GM21786 (cell line): Measurements from ENCODE around the gene LRCH3.
A peak's percentile ranks its signal among the peaks of the same experiment; 100 is the strongest.
"Not testable (repeated sequence)": the region's sequence is repeated elsewhere in the genome, so short reads cannot be mapped to it uniquely, and the experiment has no call there.

Experiments used
- ATAC-seq: cut with Tn5 transposase; IDR thresholded peaks from one replicate; pipeline ENCODE4 v1.9.1; 2021; ENCODE audit not compliant: unreplicated experiment

The LRCH3 gene

DNA sequence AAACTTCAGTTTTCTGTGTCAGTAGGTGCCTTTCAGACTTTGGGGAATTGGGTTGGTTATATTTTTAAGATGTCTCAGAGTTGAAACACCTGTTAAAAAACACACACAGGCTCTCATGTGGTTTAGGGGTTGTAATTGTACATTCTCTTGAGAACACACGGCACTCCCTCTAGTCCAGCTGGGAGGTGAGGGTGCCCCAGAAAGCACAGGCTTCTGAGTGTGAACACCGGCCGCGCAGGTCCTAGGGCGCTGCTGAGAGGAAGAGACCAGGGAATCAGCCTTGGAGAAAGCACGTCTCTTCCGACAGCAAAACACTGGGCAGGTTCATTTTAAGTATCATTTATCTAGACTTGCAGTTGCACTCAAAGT lies 90.9 kb downstream of the LRCH3 start:
- ATAC-seq: no peak

DNA sequence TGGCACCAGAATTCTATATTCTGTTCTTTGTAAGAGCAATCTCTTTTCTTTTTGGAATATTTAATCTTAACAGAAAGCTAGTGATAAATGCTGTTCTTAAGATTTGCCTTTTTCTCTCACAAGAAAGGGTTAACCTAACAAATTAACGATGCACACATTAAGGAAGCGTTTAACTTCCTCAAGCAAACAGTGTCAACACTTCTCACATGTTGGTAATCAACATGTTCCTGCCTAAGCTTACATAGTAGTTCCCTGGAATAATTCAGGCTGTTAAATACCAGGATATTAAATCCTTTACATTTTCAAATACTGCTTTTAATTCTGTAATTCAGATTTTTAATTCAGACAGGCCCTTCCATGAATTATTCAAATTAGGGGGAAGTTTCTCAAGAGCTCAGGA lies 91.5 kb downstream of the LRCH3 start:
- no peak for ATAC-seq

DNA sequence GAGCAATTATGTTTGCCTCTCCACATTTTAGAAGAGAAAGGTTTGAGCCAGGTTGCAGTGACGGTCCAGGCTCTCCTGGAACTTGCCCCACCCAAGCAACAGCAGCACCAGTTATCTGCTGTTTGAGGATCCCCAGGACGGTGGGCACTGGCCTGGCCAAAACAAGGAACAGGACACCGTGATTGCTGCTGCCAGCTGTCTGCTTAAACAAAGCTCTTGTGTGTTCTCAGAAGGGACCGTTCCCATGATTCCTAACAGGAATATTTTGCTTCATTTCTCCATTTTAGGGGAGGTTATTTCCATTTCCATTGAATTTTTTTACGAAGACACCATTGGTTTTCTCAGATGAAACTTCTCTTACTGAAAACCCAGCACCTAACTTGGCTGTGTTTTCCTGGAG lies 92.5 kb downstream of the LRCH3 start:
- no peak for ATAC-seq

DNA sequence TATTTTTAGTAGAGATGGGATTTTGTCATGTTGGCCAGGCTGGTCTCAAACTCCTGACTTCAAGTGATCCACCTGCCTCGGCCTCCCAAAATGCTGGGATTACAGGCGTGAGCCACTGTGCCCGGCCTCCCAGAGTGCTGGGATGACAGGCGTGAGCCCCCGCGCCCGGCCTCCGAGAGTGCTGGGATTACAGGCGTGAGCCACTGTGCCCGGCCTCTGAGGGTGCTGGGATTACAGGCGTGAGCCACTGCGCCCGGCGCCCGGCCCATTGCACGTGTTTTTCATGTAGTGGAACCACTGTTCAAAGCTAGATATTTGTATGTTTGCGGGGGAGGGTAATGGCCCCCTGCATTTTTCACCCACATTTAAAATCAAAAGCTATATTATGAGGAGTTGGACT lies 93.3 kb downstream of the LRCH3 start:
- not testable (repeated sequence) for ATAC-seq

DNA sequence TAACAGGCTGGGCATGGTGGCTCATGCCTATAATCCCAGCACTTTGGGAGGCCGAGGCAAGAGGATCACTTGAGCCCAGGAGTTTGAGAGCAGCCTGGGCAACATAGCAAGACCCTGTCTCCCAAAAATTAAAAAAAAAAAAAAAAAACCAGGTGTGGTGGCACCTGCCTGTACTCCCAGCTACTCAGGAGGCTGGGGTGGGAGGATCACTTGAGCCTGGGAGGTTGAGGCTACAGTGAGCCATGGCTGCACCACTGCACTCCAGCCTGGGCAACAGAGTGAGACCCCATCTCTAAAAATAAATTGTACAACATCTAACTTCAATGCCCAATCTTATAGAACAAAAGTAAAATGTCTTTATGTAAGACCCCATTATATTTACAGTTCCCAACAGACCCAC lies 95.0 kb downstream of the LRCH3 start:
- ATAC-seq: not testable (repeated sequence)

DNA sequence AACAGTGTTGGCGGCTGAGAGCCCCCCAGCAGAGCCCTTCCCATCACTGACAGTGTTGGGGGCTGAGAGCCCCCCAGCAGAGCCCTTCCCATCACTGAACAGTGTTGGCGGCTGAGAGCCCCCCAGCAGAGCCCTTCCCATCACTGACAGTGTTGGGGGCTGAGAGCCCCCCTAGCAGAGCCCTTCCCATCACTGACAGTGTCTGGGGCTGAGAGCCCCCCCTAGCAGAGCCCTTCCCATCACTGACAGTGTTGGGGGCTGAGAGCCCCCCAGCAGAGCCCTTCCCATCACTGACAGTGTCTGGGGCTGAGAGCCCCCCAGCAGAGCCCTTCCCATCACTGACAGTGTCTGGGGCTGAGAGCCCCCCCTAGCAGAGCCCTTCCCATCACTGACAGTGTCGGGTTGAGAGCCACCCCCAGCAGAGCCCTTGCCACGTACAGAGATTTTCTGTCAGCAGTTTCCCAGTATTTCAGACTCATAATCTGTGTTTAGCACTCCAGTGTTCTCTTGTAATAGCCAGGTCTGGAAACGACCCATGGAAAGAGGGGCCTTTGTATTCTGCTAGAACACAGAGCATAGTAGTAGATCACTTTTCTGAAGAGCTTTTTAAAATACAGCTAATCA lies 96.5 kb downstream of the LRCH3 start:
- ATAC-seq: not testable (repeated sequence)

DNA sequence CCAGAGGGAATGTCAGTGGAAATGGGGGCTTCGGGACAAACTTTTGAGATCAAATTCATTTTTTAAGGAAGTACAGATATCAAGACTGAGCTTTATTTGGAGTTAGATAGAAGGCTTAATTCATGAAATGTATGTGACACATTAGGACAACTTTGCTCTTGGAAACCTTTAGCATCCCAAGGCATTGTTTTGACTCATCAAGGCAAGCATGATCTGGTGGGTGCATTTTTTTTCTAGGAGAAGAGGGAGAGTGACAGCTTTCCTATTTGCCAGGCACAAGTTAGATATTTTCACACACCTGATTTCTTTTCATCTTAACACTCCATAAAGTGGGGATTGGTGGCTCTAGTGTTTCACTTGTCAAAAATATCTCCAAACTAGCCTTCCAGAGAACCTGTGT lies 97.5 kb downstream of the LRCH3 start:
- no peak for ATAC-seq

DNA sequence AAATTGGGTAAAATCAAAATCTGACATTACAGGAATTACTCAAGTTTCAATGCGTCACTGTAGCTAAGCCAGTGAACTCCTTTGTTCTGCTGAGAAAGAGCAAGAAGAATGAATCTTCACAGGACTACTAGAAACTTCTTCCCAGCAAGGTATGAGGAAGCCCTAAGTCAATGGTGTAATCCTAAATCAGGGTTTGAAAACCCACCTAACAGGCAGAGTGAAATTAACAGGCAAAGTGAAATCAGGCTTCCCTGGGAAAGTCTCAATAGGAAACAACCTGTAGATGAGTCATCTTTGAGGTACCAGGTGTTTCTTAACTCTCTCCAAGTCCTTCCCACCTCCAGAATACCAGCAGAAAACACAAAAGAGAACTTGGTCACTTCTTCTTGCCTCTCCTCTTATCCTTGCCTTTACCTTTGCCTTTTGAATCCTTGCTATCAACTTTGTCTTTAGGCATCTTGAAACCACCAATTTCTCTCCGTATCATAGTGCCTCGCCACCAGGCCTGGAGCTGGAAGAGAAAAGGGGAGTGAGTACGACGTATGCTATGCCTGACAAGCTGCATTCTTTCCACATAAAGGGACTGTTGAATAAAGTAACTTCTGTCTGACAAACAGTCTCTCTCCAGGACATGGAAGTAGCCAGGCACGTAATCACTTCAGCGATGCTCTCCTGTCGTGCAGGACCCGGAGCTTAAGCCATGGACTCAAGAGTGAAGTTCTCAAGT lies 98.3 kb downstream of the LRCH3 start:
- no peak for ATAC-seq

DNA sequence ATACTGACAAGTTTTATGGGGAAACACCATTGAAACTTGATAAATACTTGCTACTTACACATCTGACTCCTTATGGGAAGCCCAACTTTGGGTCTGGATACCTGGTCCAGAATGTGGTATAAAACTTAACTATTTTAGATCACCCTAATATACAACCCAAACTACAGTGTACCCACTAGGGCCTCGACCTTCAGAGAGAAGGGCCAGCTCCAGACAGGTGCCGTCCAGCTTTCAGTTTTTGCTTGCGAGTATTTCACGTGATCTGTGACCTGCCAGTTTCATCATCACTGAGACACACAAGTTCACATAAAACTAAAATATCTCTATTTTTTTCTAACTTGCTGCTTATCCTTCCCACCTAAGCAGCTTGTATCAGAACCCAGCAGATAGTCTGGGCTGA lies 99.6 kb downstream of the LRCH3 start:
- ATAC-seq: no peak

DNA sequence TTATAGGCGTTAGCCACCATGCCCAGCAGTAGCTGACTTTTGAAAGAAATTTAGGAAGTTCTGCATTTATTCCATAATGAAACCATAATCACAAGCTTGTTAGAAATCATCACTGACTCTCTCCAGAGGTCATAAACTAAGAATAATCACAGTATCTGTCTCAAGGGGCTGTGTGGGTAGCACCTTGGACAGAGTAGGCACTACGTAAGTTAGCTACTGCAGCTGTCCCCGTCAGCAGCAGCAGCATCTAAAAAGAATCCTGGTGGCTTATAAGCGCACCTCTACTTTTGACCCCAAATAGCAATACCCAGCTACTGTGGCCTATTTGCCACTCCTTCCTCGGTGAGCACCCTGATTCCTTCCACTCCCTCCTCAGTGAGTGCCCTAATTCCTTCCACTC lies 101.1 kb downstream of the LRCH3 start:
- ATAC-seq: no peak

DNA sequence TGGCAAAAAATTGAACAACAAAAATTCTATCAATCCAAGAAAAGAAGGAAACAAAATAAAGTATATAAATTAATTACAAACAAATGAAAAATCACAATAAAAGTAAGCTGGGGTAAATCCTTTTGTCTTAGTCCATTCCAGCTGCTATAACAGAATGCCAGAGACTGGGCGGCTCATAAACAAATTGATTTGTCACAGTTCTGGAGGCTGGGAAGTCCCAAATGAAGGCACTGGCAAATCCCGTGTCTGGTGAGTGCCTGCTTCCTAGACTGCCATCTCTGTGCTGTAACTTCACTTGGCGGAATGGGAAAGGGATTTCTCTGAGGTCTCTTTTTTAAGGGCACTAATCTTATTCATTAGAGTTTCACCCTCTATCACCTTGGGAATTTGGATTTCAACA lies 105.4 kb downstream of the LRCH3 start:
- no peak for ATAC-seq

DNA sequence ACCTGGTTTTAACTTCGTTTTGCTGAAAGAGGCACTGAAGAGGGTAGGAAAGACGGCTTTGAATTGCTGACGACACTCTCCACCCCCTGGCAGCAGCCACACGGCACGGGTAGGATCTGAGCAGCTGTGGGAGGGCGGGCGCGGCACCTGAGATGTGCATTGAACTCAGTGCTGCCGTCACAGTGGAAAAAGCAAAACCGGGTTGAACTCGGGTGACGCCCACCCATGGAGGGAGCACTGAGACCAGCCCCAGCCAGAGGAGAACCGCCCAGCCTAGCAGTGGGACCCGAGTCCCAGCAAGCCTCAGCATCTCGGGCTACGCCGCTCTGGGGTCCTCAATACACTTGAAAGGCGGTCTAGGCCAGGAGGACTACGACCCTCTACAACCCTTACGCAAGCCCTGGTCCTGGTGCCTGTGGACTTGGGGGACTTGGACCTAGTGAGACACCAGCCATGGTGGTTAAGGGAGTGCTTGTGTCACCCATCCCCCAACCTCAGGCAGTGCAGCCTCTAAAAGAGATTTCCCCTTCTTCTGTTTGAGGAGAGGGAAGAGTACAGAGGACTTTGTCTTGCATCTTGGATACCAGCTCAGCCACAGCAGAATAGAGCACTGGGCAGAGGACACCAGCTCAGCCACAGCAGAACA lies 108.9 kb downstream of the LRCH3 start:
- ATAC-seq: no peak

DNA sequence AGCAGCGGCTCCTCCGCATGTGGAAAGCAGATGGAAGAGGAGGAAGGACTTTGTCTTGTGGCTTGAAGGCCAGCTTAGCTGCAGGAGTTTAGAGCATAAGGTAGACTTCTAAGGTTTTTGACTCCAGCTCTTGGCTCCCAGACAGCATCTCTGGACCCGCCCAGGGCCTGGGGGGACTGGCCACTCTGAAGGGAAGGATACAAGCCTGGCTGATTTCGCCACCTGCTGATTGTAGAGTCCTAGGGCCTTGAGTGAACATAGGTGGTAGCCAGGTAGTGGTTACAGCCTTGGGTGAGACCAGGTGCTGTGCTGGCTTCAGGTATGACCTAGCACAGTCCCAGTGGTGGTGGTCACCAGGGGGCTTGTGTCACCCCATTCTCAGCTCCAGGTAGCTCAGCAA lies 110.6 kb downstream of the LRCH3 start:
- no peak for ATAC-seq

DNA sequence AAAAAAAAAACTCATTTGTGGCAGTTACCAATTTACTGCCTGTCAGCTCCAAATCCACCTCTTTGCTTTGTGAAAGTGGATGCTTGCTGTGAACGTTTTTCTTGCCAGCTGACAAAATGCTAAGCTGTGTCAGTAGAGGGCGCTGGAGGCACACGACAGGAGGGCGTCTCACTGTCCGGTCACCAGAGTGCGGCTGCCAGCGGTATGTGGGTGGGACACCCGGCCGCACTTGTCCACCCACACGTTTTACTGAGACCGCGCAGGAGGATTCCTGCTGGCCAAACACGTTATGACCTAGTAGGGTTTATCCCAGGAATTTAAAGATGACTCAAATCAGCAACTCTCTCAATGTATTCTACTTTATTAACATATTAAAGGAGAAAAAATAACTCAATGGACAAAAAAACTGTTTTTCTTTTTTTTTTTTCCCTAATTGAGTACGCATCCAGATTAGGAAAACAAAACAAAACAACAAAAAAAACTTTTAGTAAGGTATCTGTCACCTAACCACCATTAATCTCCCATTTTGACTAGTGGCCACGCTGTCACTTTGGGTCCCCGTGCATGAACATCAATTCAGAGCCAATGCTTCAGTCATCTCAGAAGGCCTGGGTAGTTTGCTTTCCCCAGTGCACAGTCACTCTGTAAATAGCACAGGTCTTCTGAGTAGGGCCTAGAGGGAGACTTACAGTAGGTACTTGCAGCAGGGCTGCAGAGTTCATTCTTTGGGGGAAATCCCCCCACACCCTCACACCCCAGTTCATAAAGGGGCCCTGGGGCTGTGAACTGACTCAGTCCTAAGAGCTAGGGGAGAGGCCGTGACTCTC lies 115.2 kb downstream of the LRCH3 start:
- ATAC-seq: peak; percentile 77

DNA sequence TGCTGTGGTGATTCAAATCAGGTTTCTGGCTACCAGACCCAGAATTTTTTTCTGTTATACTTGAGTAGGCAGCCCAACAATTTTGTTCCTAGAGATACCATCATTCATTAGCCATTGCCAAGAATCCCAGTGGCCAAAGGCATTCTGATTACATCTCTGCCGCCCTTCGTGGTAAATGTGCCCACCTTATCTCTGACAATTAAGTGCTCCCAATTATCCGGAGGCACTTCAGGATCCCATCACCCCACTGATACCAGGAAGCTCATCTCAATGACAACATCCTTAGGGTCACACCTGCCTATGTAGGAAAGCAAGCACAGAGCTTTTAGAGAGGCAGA lies 115.8 kb downstream of the LRCH3 start:
- ATAC-seq: no peak

DNA sequence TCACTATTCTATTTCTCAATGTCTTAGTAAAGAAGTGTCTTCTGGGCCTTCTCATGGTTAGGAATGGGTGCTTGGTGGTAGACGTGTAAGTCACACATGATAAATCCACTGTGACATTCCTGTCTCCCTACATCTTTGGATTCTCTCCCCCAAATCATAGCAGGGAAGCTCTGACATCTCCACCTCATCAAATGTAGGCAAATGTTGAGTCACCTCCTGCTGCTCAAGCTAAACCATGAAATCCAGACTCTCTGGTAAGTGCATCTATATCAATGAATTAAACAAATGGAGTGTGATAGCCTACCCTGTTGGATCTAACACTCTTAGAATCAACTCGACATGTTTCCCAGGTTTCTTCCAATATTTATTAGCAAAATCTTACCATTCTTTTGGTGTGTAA lies 116.1 kb downstream of the LRCH3 start:
- no peak for ATAC-seq

DNA sequence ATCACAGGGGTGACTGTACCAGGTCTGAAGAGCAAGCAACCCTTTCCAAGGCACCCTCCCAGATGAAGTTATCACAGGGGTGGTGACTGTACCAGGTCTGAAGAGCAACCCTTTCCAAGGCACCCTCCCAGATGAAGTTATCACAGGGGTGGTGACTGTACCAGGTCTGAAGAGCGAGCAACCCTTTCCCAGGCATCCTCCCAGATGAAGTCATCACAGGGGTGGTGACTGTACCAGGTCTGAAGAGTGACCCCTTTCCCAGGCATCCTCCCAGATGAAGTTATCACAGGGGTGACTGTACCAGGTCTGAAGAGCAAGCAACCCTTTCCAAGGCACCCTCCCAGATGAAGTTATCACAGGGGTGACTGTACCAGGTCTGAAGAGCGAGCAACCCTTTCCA lies 117.5 kb downstream of the LRCH3 start:
- not testable (repeated sequence) for ATAC-seq

DNA sequence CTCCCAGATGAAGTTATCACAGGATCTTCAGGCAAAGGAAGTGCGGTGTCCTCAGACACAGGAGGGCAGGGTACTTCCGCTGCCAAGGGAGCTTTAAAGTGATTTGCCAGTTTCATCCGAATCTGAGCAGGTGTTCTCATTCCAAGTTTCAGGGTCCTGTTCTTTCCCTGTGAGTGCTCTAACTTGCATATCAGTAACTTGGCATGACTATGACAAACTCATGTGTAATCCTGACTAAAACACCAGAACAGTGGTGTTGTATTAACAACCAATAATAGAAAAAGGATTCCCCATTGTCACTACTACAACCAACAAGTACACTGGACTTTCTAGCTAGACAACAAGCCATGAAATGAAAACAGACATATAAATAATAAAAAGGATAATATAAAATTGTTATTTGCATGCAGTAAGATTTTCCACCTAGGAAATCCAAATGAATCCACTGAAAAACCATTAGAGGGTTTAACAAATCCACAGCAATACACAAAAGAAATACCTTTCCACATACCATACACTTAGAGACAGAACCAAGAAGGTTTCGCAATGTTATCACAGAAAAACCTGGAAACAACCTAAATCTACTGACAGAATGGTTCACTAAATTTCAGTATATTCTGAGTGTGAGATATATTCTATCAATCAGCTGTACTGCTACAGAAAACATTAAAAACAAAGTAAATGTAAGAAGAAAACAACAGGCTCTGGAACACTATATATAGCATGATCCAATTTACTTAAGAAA lies 118.1 kb downstream of the LRCH3 start:
- no peak for ATAC-seq

DNA sequence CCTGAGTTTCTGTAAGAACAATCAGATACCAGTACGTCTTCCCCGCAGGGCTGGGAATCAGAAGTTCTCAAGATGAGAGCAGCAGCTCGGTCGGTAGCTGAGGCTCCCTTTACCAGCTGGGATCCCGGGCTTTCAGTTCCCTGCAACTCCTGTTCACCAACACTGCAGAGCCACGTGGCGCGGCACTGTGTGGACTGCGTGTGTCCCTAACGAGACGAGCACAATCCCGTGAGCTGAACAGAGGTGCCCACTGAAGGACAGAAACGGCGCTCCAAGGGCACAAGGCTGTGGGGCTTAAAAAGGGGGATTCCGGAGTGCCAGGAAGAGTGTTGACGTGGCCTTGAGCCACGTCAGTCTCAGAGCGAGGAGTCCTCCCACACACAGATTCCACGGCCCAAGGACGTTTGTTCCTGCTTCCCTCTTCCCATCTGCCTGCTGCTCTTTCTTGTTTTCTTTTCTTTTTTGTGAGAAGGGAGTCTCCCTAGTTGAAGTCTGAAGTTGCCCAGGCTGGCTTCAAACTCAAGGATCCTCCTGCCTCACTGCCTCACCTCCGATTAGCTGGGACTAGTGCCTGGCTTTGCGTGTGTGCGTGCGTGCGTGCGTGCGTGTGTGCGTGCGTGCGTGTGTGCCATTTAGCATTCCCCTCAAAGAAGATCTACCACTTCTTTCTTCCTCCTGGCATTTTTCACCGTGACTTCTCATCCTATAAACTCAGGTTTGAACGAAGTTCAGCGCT lies 121.9 kb downstream of the LRCH3 start:
- no peak for ATAC-seq

DNA sequence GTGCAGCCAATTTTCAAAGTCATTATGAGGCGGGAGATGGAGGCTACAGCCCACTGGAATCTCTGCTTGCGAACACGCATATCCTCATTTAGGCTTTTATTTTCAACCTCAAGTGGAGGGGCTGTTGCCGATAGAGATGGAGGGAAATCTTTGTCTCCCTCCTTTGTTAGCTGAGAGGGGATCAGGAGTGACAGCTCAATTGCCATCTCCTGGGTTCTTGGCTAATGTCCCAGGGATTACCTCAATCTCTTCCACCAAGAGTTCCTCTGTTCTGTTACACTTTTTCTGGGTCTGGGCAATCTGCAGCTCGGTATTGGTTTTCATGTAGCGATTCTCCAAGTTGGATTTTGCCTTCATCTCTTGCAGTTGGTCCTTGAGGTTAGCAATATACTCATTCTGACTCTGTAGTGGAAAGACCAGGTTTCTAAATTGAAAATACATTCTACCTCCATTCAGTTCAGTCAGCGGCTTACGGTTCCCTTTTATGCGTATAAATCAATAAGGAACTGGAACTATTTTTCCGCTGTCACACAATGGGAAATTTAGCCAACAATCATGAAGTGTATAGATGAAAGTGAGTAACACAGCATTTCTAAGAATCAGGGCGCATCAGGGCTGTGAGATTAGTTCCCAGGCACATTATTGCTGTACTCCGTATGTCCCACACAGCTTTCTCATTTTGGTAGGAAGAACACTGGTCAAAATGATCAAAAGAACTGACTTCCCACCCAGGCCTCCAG lies 122.8 kb downstream of the LRCH3 start:
- no peak for ATAC-seq
